OCI-LY7 (cell line): ENCODE data around the gene TRRAP. TPM values are rescaled to one million over a fixed set of nuclear protein-coding genes. Genes with fewer than 3 reads are reported as not detected.

Experiments used
- BruUV-seq: library from RNA; stranded (reverse); fragments of 400-500 nt; replicated peaks from 2 replicates; lab custom pipeline; 2021; lab: Mats Ljungman, UMichigan
- CTCF ChIA-PET: fragments of 300-600 bp; sonication (Branson Sonifier 250); formaldehyde crosslinking; loops from one replicate; lab custom pipeline; 2022; ENCODE audit warnings: antibody characterized with exemption; ENCODE audit not compliant: unreplicated experiment; lab: Charles Lee
- POLR2A ChIA-PET: fragments of 300-600 bp; sonication (Branson Sonifier 250); formaldehyde crosslinking; loops from one replicate; lab custom pipeline; 2022; ENCODE audit warnings: antibody characterized with exemption; lab: Charles Lee
- DNase-seq: peaks from one replicate; pipeline ENCODE4 v3.0.0-alpha.2; 2015; ENCODE audit warnings: low spot score
- H2AFZ ChIP-seq: fragments of 200-600 bp; sonication (generic), shearing (Covaris generic); 2 replicates; pipeline ENCODE4 v1.6.1; 2014; ENCODE audit warnings: mild to moderate bottlenecking, antibody characterized with exemption, low read length, moderate library complexity
- H3K27ac ChIP-seq: fragments of 200-600 bp; sonication (generic); 2 replicates; pipeline ENCODE4 v1.5.1; 2014; ENCODE audit warnings: mixed run types, low read depth, mild to moderate bottlenecking, moderate library complexity, low read length, inconsistent platforms; ENCODE audit not compliant: poor library complexity, severe bottlenecking
- H3K36me3 ChIP-seq: fragments of 200-600 bp; sonication (generic); 2 replicates; pipeline ENCODE4 v1.6.1; 2014; ENCODE audit warnings: mild to moderate bottlenecking, antibody characterized with exemption, low read length, moderate library complexity, mixed read lengths; ENCODE audit not compliant: insufficient read depth
- H3K4me1 ChIP-seq: fragments of 200-600 bp; sonication (generic); 2 replicates; pipeline ENCODE4 v1.5.1; 2014; ENCODE audit warnings: mild to moderate bottlenecking, low read length; ENCODE audit not compliant: insufficient read depth, poor library complexity, severe bottlenecking
- H3K4me2 ChIP-seq: fragments of 200-600 bp; sonication (generic); 2 replicates; pipeline ENCODE4 v1.6.1; 2014; ENCODE audit warnings: mild to moderate bottlenecking, low read length
- H3K4me3 ChIP-seq: fragments of 200-600 bp; sonication (generic); 2 replicates; pipeline ENCODE4 v1.5.1; 2014; ENCODE audit warnings: mild to moderate bottlenecking, low read depth, low read length; ENCODE audit not compliant: poor library complexity, severe bottlenecking
- H3K79me2 ChIP-seq: fragments of 200-600 bp; sonication (generic); 2 replicates; pipeline ENCODE4 v1.6.1; 2016; ENCODE audit warnings: low read depth, mild to moderate bottlenecking, low read length, moderate library complexity, mixed read lengths; ENCODE audit not compliant: insufficient read depth
- H3K9me2 ChIP-seq: fragments of 200-600 bp; sonication (generic); 2 replicates; pipeline ENCODE4 v1.6.1; 2016; ENCODE audit warnings: mild to moderate bottlenecking, low read length, mixed read lengths; ENCODE audit not compliant: insufficient read depth
- H3K9me3 ChIP-seq: fragments of 200-600 bp; sonication (generic); 2 replicates; pipeline ENCODE4 v1.6.1; 2014; ENCODE audit warnings: mild to moderate bottlenecking, mixed run types, low read length, mixed read lengths
- H4K20me1 ChIP-seq: fragments of 200-600 bp; sonication (generic); 2 replicates; pipeline ENCODE4 v1.6.1; 2014; ENCODE audit warnings: mild to moderate bottlenecking, antibody characterized with exemption, low read length, moderate library complexity, mixed read lengths; ENCODE audit not compliant: insufficient read depth
- CTCF ChIP-seq: fragments of 200-600 bp; sonication (generic); conservative IDR thresholded peaks from 2 replicates; pipeline ENCODE4 v1.5.1; 2014; ENCODE audit warnings: mild to moderate bottlenecking, antibody characterized with exemption, low read length, moderate library complexity, mixed read lengths
- EZH2phosphoT487 ChIP-seq: fragments of 200-600 bp; sonication (generic); IDR thresholded peaks from 2 replicates; pipeline ENCODE4 v1.6.1; 2018; ENCODE audit warnings: low read depth, borderline replicate concordance, mild to moderate bottlenecking, mixed run types, antibody characterized with exemption, low read length, moderate library complexity, mixed read lengths
- intact Hi-C: fragments of 100-400 bp; cut with micrococcal nuclease; formaldehyde crosslinking; loops from one replicate; pipeline ENCODE4 v1.10.0; 2022; ENCODE audit not compliant: unreplicated experiment
- total RNA-seq, 2 experiments: library from RNA; depleted of rRNA in 1 of 2; stranded (reverse); fragments of >200 nt in 1 of 2; shearing (Covaris generic) in 1 of 2; gene quantifications; 2 replicates each; pipeline ENCODE4 v1.2.3, GENCODE V29; 2014 to 2022

Gene TRRAP
- total RNA-seq, 2 experiments from 2014 or later = 50.4 to 86.1 TPM

- Histone ChIP-seq H3K9me2 (no peaks in the 10 kb centered on the region), H3K4me1 (peaks cover 47% of the 10 kb centered on the region), H3K36me3 (peaks cover 52% of the 10 kb centered on the region), H2AFZ (no peak overlapping the region), H4K20me1 (peaks cover 5% of the 10 kb centered on the region; the same call in 1 of the 2 replicates), H3K27ac (peak overlapping the region; percentile 94), H3K79me2 (peaks cover 57% of the 10 kb centered on the region), H3K4me3 (peak overlapping the region; percentile 97), H3K4me2 (peak overlapping the region; percentile 80), H3K9me3 (no peaks in the 10 kb centered on the region)
- CTCF ChIA-PET = no interaction called here
- TF ChIP-seq CTCF = no peak
- TF ChIP-seq EZH2phosphoT487 = no peak
- POLR2A ChIA-PET = no interaction called here
- TSS peak; percentile 55 for BruUV-seq
- intact Hi-C loops = no loop called here
- DNase-seq = no peak
Observed at GRCh38 chr7:98880485-98880884, 2.2 kb downstream of the TRRAP start.

GRCh38 chr7:98881561-98882315 is 3.4 kb downstream of the TRRAP start:
- Histone ChIP-seq H3K4me1 (peaks cover 47% of the 10 kb centered on the region), H2AFZ (no peak overlapping the region), H4K20me1 (peaks cover 5% of the 10 kb centered on the region; the same call in 1 of the 2 replicates), H3K4me2 (no peak overlapping the region), H3K36me3 (peaks cover 63% of the 10 kb centered on the region), H3K9me3 (no peaks in the 10 kb centered on the region), H3K27ac (no peak overlapping the region), H3K79me2 (peaks cover 66% of the 10 kb centered on the region), H3K9me2 (no peaks in the 10 kb centered on the region), H3K4me3 (no peak overlapping the region)
- DNase-seq = no peak
- intact Hi-C loops = no loop called here
- TF ChIP-seq CTCF = no peak
- TF ChIP-seq EZH2phosphoT487 = no peak
- TSS peak; percentile 24 for BruUV-seq
- ChIA-PET CTCF (no interaction called here), POLR2A (interaction anchor here (0.7 kb wide), 1 partner anchor 113 kb away, joined by 3 read pairs; no protein-coding TSS in a partner anchor)

- Histone ChIP-seq H3K4me1 (peaks cover 39% of the 10 kb centered on the region), H3K9me2 (no peaks in the 10 kb centered on the region), H3K79me2 (peaks cover 67% of the 10 kb centered on the region), H3K27ac (peak overlapping the region; percentile 59), H2AFZ (no peak overlapping the region), H3K36me3 (peaks cover 88% of the 10 kb centered on the region), H4K20me1 (peaks cover 5% of the 10 kb centered on the region; the same call in 1 of the 2 replicates), H3K4me2 (peak overlapping the region; percentile 58), H3K4me3 (peak overlapping the region; percentile 32), H3K9me3 (no peaks in the 10 kb centered on the region)
- POLR2A ChIA-PET = interaction anchor here (0.5 to 2.6 kb wide), 2 partner anchors 10 to 126 kb away, joined by 5 to 15 read pairs; no protein-coding TSS in a partner anchor
- DNase-seq = no peak
- no TSS peak for BruUV-seq
- intact Hi-C loops = no loop called here
- TF ChIP-seq EZH2phosphoT487 = no peak
- TF ChIP-seq CTCF = no peak
- CTCF ChIA-PET = no interaction called here
Observed at GRCh38 chr7:98884416-98884815, 6.1 kb downstream of the TRRAP start.
